ENCODE measurements around the gene SLC23A3.

Gene SLC23A3

GRCh38 chr2:219169930-219170654 is at the start of gene SLC23A3:
SLC23A3 (minus strand) TSS chr2:219170029; CDS start chr2:219169984, 45 bp downstream.
- no peak for DNase-seq (ENCODE audit: low read depth in 3 of 3)

- peak; percentile 76 to 86 (median 81) for DNase-seq (ENCODE audit: low read depth in 3 of 3)
These were observed 49.2 kb upstream of the SLC23A3 start, which contains the start of gene ABCB6 for GRCh38 chr2:219218732-219219701. ABCB6 (minus strand) TSS chr2:219218958; CDS start chr2:219218673, 285 bp downstream.

GRCh38 chr2:219218217-219218731 is 48.4 kb upstream of the SLC23A3 start:
- peak in 2 of 3 experiments; percentile 10 to 28 for DNase-seq (ENCODE audit: low read depth in 3 of 3)

- DNase-seq (ENCODE audit: low read depth in 3 of 3) = no peak
These were observed 46.7 kb upstream of the SLC23A3 start for GRCh38 chr2:219216535-219216915.

- no peak for DNase-seq (ENCODE audit: low read depth in 3 of 3)
These were observed 46.2 kb upstream of the SLC23A3 start for GRCh38 chr2:219215871-219216534.

- no peak for DNase-seq (ENCODE audit: low read depth in 3 of 3)
These were observed 45.0 kb upstream of the SLC23A3 start for GRCh38 chr2:219214786-219215185.

GRCh38 chr2:219214141-219214540 is 44.3 kb upstream of the SLC23A3 start:
- no peak for DNase-seq (ENCODE audit: low read depth in 3 of 3)

- no peak for DNase-seq (ENCODE audit: low read depth in 3 of 3)
These were observed 43.8 kb upstream of the SLC23A3 start for GRCh38 chr2:219213486-219214071.

- DNase-seq (ENCODE audit: low read depth in 3 of 3) = no peak
These were observed 43.2 kb upstream of the SLC23A3 start for GRCh38 chr2:219213026-219213415.

- no peak for DNase-seq (ENCODE audit: low read depth in 3 of 3)
These were observed 41.1 kb upstream of the SLC23A3 start for GRCh38 chr2:219210886-219211362.

GRCh38 chr2:219210196-219210885 is 40.5 kb upstream of the SLC23A3 start:
- DNase-seq (ENCODE audit: low read depth in 3 of 3) = no peak

- DNase-seq (ENCODE audit: low read depth in 3 of 3) = no peak
These were observed 39.7 kb upstream of the SLC23A3 start for GRCh38 chr2:219209236-219210195.

GRCh38 chr2:219207884-219208740 is 38.3 kb upstream of the SLC23A3 start:
- no peak for DNase-seq (ENCODE audit: low read depth in 3 of 3)

GRCh38 chr2:219207134-219207883 is 37.5 kb upstream of the SLC23A3 start:
- DNase-seq (ENCODE audit: low read depth in 3 of 3) = no peak

GRCh38 chr2:219206328-219207133 is 36.7 kb upstream of the SLC23A3 start, which contains the start of gene ZFAND2B:
ZFAND2B (plus strand) TSS chr2:219206782; CDS start chr2:219206988, 206 bp downstream.
- peak; percentile 89 to 93 (median 91) for DNase-seq (ENCODE audit: low read depth in 3 of 3)

- no peak for DNase-seq (ENCODE audit: low read depth in 3 of 3)
These were observed 36.1 kb upstream of the SLC23A3 start for GRCh38 chr2:219205981-219206327.

GRCh38 chr2:219205165-219205538 is 35.3 kb upstream of the SLC23A3 start:
- DNase-seq (ENCODE audit: low read depth in 3 of 3) = no peak

Data from stimulated activated CD4-positive, alpha-beta T cell treated with anti-CD3 and anti-CD28 coated beads, TNF-alpha, amount 100 ng/mL, for 4 hours (primary cell).